Renal pelvis (tissue), 4 donors: Measurements from ENCODE around the gene BCAS3. TPM values are rescaled to one million over a fixed set of nuclear protein-coding genes. Genes with fewer than 3 reads are reported as not detected.

Source experiments
- DNase-seq: peaks from one replicate; pipeline ENCODE4 v3.0.0-alpha.2; 2013
- polyA plus RNA-seq, 3 donors: library from polyadenylated mRNA; unstranded; fragments of 120-200 nt; gene quantifications; one replicate each; pipeline ENCODE4 v1.2.1, GENCODE V29; 2013; ENCODE audit not compliant: insufficient read length in 3 of 3

Gene BCAS3
- polyA plus RNA-seq, 3 donors = 30.1 to 34.5 (median 32.6) TPM

- DNase-seq = no peak
These were observed 636.0 kb downstream of the BCAS3 start for GRCh38 chr17:61313461-61314326.

DNA sequence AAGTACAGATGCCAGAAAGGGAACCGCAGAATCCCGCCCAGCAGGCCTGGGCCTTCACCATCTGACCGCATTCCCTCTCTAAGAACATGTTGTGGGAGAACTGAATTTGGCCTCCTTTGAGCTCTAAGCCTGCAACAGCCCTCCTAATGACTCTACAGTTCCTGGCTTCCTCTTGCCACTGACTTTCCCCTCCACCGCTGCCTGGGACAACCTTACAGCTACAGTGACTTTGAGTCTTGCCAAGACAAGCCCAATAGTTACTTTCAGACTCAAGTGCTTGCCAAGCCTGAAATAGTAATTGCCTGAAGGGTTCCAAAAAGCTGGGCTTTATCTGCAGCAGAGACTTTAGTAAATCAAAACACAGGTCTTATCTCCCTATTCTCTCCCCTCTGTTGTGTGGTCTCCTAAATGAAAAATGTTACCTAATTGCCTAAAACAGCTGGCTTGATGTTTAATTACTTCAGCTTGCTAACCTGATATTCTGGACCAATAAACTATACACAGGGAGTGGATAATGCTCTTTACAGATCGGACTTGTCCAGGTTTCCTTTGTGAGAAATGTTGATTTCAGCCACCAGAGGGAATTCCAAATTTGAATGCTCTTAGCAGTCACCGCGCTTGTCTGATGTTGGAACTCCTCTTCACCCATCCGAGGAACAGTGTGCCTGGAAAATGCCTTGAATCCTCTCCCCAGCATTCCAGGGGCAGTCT is 636.9 kb downstream of the BCAS3 start:
- no peak for DNase-seq

GRCh38 chr17:61316633-61317032 is 639.0 kb downstream of the BCAS3 start:
- no peak for DNase-seq

DNA sequence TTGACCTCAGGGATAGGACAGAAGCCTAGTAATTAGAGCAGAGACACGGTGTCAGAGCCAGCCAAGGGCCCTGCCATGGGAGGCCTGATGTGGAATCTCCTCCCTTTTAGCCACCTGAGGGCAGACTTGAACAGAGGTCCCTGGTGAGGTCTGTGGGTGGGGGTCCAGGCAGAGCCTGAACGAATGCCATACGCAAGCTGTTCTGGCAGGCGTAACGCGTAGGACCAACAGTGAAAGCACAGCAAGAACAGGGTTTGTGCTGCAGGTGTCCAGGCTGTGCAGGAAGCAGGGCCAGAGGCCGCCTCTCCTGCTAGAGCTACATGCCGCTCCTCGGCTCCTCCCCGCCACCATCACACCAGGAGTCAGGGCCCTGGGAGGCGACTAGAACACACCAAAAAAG is 640.1 kb downstream of the BCAS3 start:
- no peak for DNase-seq

DNA sequence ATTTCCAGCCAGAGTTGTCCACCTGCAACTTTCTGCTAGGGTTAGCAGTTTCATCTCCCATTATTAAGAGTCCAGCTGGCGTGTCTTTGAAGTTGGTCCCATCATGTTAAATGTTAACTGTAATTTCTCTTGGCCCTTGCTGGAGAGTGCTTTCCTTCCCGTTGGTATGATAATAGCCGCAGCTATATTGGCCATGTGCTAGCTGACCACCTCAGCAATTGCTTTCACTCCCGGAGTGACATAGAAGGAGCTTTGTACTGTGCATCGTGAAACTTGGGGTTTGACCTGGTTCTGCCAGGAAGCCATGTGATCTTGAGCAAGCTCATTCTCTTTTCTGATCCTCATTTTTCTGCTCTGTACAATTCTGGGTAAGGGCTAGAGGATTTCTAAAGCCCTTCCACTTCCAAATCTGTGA is 641.0 kb downstream of the BCAS3 start:
- no peak for DNase-seq

DNA sequence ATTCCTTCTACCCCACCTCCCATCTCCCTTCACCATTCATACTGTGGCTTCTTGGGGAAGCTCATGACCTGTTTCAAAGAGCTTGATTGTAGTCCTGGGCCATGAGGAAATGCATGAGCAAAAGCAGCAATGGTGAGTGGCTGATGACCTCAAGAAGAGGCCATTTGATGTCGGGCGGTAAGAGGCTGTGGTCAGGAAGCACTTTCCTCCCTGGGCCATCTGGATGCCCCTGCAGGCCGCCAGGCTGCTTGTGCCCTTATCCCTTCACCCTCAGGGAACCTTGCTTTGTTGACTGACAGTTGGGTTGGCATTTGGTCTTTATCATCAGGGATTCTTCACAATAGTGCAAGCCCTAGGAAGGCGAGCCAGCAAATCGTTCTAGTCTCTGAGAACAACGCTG is 643.7 kb downstream of the BCAS3 start:
- no peak for DNase-seq

DNA sequence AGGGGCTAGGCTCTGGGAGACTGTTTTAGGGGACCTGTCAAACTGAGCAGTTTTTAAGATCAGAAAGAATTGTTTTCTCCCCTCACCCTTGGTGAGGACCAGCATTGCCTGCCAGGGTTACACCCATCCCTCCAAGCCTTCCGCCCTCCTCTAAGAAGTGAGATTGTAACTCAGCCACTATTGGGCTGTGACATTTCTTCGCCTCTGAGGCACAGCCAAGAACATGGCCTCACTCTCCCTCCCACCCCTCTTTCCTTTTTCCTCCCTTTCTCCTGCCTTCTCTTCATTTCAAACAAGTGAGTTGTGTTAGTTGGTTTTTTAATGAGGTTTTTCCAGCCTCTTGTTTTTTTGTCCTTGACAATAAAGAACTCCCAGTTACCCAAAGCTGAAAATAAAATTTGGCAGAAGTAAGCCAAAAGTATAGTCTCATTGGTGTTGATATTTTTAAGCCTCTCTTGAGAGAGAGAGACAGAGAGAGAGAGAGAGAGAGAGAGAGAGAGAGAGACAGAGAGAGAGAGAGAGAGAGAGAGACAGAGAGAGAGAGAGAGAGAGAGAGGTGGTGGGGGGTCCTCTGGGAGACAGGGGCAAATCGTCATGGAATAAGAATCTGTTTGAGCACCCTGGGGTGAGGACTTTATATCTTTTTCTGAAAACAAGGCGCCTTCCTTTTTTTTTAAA is 644.8 kb downstream of the BCAS3 start:
- no peak for DNase-seq

- DNase-seq = peak; percentile 67
These were observed 645.6 kb downstream of the BCAS3 start for GRCh38 chr17:61323003-61323908.

- no peak for DNase-seq
These were observed 646.5 kb downstream of the BCAS3 start for GRCh38 chr17:61323909-61324868.

GRCh38 chr17:61324950-61325349 is 647.3 kb downstream of the BCAS3 start:
- no peak for DNase-seq

DNA sequence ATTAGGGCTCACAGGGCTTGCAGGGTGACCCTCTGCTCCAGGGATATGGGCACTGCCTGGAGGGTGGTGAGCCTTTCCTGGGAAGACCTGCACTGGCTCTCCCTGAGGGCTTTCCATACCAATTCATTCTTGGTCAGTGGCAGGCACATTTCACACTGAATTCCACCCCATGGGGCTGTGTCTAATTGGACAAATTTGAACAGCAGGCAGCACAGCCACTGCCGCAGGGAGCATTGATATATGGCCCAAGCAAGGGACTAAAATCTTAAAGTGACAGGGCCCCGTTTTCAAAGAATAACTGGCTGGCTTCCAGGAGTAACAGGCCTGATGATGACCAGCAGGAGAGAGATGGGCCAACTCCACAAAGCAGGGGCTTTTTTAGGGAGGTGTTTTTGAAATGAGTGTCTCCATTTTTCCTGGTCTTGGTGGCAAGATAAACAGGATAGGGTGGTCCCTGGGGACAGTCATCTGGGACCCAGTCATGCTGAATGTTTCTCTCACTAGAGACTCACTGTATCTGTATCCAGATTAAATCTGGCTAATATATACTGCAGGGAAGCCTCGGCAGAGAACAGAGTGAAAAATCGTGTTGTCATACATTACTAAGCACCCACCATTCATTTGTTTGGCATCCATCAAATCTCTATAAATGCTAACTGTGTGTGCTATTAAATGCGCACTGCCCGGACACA is 647.9 kb downstream of the BCAS3 start:
- DNase-seq = no peak

- DNase-seq = no peak
These were observed 648.7 kb downstream of the BCAS3 start for GRCh38 chr17:61326330-61326729.

GRCh38 chr17:61328351-61328750 is 650.7 kb downstream of the BCAS3 start:
- DNase-seq = no peak

DNA sequence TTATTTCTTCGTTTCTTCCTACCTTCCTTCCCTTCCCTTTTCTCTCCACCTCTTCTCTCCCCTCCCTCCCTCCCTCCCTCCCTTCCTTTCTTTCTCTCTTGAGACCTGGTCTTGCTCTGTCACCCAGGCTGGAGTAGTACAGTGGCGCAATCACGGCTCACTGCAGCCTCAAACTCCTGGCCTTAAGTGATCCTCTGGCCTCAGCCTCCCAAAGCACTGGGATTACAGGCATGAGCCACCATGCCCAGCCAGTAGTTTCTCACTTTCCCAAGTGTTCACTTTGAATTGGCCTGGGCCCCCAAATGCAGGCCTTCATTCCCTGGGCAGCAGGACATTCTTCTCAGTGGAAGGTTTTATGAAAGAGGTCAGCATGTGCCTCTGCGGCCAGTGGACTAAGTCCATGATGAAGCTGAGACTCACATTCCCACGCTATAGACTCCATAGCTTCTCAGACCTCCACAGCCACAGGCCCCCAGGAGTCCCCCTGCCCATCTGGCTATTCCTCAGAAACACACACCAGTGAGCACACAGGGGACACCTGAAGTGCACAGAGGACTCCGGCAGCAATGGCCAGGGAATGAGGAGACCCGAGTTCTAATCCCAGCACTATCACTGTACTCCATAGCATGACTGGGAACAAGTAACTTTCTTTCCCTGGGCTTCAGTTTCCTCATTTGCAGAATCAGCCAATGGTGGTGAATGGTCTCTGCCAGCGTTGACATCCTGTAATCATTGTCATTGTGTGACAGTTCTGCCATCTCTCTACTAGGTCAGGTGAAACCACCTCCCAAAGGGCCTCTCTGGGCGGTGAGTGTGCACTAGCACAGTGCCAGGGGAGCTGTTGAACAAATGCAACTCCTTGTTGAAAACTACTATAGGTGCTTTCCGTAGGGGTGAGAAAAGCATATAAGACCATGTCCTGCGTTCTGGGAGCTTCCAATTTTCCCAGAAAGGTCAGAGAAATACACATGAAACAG is 652.8 kb downstream of the BCAS3 start:
- DNase-seq = no peak

DNA sequence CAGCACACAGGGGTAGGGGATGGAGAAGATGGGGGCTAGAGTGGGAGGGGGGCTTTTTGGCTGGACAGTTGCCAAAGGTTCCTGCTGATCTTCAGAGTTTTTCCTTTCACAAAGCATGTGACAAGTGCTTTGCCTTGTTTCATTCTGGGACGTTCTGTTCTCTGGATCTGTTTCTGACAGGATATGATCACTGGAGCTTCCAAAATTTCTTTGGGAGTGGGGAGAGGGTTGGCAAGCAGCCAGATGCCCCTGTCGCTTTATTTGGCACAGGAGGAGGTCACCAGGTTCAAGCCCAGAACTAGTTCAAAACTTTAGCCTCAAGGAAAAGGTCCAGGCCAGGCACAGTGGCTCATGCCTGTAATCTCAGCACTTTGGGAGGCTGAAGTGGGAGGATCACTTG is 653.5 kb downstream of the BCAS3 start:
- DNase-seq = no peak

- DNase-seq = no peak
These were observed 654.2 kb downstream of the BCAS3 start for GRCh38 chr17:61331886-61332285.

DNA sequence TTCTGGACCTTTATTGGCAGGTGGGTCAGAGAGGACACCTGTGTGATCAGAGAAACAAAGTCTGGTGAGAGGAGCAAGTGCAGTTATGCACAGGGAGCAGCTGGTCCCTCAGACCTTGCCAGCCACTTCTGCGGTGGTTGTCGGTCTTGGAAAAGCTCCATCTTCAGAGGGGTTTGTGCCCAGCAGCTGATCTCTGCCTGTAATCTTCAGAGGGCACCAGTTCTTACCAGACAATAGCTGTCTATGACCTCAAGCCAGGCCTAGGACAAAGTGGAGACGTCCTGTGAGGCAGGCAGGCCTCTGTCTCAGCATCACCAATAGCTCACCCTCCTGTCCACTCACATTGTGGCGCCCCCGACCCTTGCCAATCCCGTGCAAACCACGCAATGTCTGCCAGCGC is 655.5 kb downstream of the BCAS3 start:
- DNase-seq = no peak

DNA sequence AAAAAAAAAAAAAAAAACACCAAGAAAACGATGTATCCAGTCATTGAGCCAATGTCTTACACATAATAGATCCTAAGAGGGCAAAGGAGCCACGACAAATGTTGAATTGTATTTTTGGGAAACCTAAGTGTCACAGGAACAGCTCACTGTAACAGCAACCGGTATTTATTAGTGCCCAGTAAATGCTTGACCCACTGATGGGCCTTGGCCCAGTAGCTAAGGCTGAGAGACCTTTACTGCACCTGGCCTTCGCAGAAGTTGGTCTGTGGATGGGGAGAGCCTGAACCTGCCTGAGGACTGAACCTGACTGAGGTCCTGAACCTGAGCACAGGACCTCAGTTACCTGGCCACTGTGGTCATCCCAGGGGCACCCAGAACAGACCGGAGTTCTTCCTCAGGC is 657.0 kb downstream of the BCAS3 start:
- no peak for DNase-seq
